Muscle of back (tissue), 11 donors: ENCODE data around the gene EDIL3. TPM values are rescaled to one million over a fixed set of nuclear protein-coding genes. Genes with fewer than 3 reads are reported as not detected.

ENCODE experiments used
- DNase-seq, 3 donors: peaks; one replicate each; pipeline versions ENCODE4 v3.0.0 to v3.0.0-alpha.2; 2013
- polyA plus RNA-seq, 10 donors: library from polyadenylated mRNA; unstranded; fragments of 120-200 nt; gene quantifications; one replicate each; pipeline ENCODE4 v1.2.1, GENCODE V29; 2013; ENCODE audit not compliant: insufficient read length in 10 of 10

The EDIL3 gene
- polyA plus RNA-seq, 10 donors = 10.3 to 22.4 (median 12.0) TPM

DNA sequence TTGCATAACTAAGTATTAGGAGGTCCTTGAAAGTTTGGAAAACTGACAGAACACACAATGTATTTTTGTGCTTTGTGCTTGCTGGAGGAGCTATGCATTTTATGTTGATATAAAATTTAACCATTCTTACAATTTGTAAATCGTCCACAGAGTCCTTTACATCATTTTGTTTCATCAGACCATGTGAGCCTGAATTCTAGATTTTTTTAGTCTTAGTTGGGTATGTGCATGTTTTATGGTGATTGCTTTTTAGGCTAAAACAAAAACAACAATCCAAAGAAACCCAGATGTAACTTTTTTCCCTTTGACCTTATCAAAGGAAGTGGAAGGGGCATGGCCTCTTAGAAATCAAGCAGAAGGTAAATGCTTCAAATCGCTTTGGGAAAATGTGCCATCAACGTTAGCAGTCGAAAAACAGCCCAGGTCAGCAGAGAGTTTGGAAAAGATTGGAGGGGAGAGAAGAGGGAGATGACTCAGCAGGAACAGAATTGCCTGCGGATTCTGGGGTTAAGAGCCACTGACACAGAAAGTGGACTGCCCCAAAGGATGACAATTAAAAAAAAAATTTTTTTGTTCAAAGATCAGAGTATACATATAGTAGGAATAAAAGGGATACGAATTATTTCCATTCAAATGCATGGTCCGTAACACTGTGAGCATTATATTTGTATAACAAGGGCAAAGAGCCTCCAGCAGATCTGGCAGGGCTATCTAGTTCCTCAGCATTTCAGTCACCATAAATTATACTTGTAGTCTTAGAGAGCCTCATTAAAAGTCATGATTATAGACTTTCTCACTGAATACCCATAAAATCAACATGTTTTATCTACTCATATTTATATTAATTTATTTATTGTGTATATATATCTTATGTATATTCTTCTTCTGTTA is 410.5 kb downstream of the EDIL3 start:
- DNase-seq = no peak

DNA sequence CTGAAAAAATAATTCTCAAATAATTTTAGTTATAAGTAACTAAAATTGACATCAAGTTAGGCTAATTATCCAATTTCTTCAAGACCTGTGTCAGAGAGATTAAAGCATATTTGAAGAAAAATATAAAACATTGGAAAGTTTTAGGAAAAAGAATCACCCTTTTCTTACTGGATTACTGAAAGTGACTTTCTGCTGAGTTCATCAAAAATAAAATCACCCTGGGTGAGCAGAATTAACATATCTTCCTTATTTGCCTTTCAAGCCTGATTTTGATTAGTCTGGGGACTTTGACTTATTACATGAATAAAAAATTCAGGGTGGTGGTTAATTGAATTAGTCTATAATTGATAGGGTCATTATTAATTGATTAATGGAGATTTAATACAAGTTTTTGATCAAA is 411.8 kb downstream of the EDIL3 start:
- DNase-seq = no peak

GRCh38 chr5:83972236-83972635 is 412.4 kb downstream of the EDIL3 start:
- peak in 1 of 3 donors; percentile 42 for DNase-seq

DNA sequence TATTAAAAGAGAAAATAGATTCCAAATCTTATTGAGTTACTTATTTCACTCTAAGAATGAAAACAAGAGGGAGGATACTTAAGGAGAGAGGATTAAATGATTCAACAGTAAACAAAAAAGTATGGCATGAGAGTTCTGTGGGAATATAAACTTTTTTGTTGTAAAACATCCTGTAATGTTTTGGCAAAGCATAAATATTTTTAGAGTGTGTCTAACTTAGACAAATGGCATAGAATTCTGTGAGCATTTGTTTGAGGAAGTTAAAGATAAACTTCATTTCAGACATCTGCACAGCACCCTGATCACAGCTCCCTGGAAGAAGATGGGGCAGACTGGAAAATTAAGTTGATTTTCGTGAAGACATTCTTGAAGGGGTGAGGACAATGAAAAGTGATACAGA is 417.3 kb downstream of the EDIL3 start:
- DNase-seq = no peak

- DNase-seq = no peak
These were observed 419.2 kb downstream of the EDIL3 start for GRCh38 chr5:83965441-83965840.

DNA sequence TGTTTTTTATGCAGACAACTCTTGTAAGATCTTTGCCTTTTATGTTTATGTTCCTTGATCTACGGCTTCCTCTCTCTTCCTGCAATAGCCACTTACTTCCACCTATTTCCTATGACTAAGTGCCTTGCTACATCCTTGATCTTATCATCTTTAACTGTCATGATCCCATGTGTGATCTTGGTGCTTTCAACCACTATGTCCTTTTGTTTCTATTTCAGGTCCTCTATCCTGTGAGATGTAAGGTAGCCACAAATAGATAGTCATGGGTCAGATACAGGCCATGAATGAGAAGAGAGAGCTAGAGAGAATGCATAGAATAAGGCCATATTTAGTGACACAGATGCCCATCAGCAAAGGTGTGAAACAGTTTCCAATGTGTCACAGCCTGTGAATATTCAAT is 420.4 kb downstream of the EDIL3 start:
- no peak for DNase-seq

GRCh38 chr5:83957188-83957587 is 427.5 kb downstream of the EDIL3 start:
- DNase-seq = no peak

GRCh38 chr5:83956386-83956785 is 428.3 kb downstream of the EDIL3 start:
- no peak for DNase-seq

GRCh38 chr5:83955916-83956315 is 428.8 kb downstream of the EDIL3 start:
- DNase-seq = peak in 1 of 3 donors; percentile 32

- DNase-seq = no peak
These were observed 436.9 kb downstream of the EDIL3 start for GRCh38 chr5:83947763-83948162.

DNA sequence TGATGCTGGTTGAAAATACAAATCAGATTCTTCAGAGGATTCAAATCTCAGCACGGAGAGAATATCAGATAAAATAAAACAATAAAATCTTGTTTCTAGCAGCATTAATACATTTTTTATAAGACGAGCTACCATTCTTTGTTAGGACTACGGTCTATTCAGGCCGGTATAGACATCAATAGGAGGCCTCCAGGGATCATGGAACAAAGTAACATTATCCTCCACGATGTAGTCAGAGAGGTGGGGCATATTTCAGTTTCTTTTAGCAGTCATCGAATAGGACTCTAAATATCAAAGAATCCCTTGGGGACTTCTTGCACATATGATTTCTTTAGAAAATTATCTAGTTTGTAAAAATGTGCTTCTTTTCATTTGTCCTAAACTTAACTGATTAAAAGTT is 438.2 kb downstream of the EDIL3 start:
- no peak for DNase-seq

DNA sequence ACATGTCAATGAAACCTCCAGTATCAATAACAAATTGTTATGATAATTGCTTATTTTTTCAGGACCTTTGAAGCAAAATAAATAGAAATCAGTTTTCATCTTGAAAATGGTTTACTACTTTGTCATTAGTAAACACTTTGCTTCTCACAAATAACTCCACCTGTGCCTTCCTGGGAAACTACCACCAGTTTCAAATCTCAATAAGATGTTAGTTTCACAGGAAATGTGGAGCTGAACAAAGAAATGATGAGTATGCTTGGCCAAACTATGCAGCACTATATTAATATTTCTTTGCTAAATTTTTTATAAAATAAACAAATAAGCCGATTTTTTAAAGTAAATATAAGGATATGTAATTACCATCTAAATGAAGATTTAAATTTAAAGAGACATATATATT is 442.5 kb downstream of the EDIL3 start:
- DNase-seq = no peak

- no peak for DNase-seq
These were observed 446.8 kb downstream of the EDIL3 start for GRCh38 chr5:83937837-83938236.

- no peak for DNase-seq
These were observed 452.7 kb downstream of the EDIL3 start for GRCh38 chr5:83931969-83932368.

DNA sequence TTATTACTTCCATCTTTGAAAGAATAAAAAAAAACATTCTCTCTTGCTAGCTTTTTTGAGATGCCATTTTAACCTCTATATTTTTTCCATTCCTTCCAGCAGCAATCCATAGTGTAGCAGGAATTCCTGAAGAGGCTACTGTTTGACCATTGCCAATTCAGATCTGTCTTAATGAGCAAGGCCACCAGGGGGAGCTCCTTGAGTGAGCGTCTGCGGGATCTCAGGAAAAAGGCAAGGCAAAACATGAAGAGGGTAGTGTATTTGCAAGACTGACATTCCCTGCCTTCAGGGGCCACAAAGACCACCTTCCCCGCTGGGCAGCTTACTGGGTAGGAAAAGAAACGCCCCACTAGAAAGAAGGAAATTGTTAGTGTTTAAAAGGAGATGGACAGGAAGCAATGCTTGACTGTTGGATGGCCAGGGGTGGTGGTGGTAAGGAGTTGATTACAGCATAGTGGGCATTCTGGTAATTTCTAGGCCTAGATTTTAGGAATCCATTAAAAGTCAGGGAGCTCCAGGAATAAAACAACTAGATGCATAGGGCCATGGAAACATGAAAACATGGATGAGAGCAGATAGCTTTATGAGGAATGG is 457.4 kb downstream of the EDIL3 start:
- peak; percentile 38 to 60 (median 52) for DNase-seq

DNA sequence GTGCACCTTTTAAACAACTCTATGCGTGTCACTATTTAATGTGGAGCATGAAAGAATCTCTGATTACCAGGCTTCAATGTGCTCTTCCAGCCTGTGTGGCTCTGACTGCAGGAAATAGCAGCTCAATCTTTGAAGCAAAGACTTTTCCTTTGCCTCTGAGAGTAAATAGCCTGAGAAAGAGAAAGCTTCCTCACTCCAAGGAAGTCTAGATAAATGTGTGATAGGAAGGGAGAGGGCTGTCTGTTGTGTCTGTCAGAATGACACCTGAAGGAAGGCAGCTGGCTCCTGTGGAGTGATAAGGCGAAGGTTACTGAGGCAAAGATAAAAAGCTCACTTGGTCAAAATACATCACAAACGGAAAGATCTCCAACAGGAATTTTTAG is 458.7 kb downstream of the EDIL3 start:
- DNase-seq = no peak

GRCh38 chr5:83925321-83925954 is 459.2 kb downstream of the EDIL3 start:
- DNase-seq = peak in 1 of 3 donors; percentile 90

- no peak for DNase-seq
These were observed 459.8 kb downstream of the EDIL3 start for GRCh38 chr5:83924891-83925290.

- peak in 1 of 3 donors; percentile 69 for DNase-seq
These were observed 460.5 kb downstream of the EDIL3 start for GRCh38 chr5:83924171-83924570.

DNA sequence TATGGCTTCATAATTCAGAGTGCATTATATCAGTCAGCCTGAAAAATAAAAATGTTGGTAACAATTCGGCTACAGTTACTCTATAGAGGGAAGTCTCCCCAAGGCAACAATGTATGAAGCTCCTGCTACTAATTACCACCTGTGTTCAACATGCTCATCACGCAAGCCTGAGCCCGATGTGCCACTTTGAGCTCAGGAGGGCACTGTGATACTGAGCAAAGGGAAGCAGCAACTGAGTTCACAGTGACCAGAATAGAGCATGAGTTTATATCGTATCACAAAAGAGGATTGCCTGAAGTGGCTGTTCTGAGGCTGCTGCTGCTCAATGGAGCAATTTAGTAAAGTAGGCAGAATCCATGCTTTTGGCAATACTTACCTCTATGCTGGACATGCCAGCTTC is 462.0 kb downstream of the EDIL3 start:
- no peak for DNase-seq

DNA sequence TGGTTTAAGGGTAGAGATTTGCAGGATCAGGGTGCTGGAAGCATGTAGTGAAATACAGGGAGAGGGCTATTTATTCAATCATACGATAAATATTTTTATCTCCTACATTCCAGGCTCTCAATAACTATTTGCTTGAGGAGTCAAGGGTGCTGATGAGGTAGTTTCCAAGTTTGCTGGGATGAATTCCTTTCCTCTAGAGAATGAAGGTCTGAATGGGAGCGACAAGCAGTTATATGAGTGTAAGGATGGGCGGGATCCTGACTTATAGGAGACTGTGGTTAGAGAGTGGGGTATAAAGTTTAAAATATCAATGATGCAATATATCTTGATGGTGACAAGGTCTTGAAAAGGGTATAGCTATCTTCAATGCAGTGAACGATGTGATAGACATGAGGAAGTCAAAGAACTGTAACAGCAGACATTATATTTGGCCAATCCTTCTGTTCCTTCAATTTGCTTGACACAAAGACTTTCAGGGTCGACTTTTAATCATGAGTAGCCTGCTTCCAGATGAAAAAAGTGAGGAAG is 462.9 kb downstream of the EDIL3 start:
- no peak for DNase-seq
